HepG2 (cell line): ENCODE data around the gene PTPRU. TPM values are rescaled to one million over a fixed set of nuclear protein-coding genes. Genes with fewer than 3 reads are reported as not detected.

Experiments
- ATAC-seq: fragments of 200-7000 bp; cut with Tn5 transposase; 3 replicates; pipeline ENCODE4 v1.9.1; 2020; ENCODE audit warnings: mild to moderate bottlenecking, moderate library complexity
- BruUV-seq: library from RNA; stranded (reverse); fragments of 400-500 nt; replicated peaks from 2 replicates; lab custom pipeline; 2021; lab: Mats Ljungman, UMichigan
- CTCF ChIA-PET: fragments of 300-600 bp; formaldehyde crosslinking; extraction: SDS; loops from one replicate; lab custom pipeline; 2021; ENCODE audit warnings: low total read pairs, inconsistent platforms, low intra/inter-chr PET ratio; lab: Yijun Ruan, JAX
- POLR2A ChIA-PET: fragments of 350-600 bp; sonication (Branson Sonifier 250); formaldehyde crosslinking; loops from one replicate; lab custom pipeline; 2020; ENCODE audit warnings: antibody characterized with exemption, inconsistent platforms; lab: Yijun Ruan, JAX
- DNase-seq: peaks from one replicate; pipeline ENCODE4 v3.0.0-alpha.2; 2015; ENCODE audit warnings: low spot score
- FAIRE-seq: peaks from 3 replicates; lab custom pipeline; 2011; peaks lifted over from hg19 to GRCh38; lab: Jason Lieb, UNC
- H2AFZ ChIP-seq: one replicate; pipeline ENCODE4 v1.6.1; 2011; ENCODE audit warnings: low read length, inconsistent platforms
- H3K27ac ChIP-seq: fragments of 300-600 bp; 3 replicates; pipeline ENCODE4 v1.8.0; 2011; ENCODE audit warnings: mixed run types, mild to moderate bottlenecking, mixed read lengths, low read length, inconsistent platforms; ENCODE audit not compliant: insufficient read depth; ENCODE audit errors: extremely low read length
- H3K27me3 ChIP-seq, 2 experiments: fragments of 200-600 bp in 1 of 2; 2 replicates in 1 of 2; 3 replicates in 1 of 2; pipeline versions ENCODE4 v1.6.0 to v1.8.0; 2011; ENCODE audit warnings: low read length in 2 of 2, mild to moderate bottlenecking in 2 of 2, moderate library complexity in 2 of 2, inconsistent platforms in 1 of 2; ENCODE audit not compliant: insufficient read depth in 2 of 2, control insufficient read depth in 1 of 2
- H3K36me3 ChIP-seq, 2 experiments: fragments of 200-600 bp in 1 of 2; replicated peaks in 1 of 2; 2 replicates in 1 of 2; 3 replicates in 1 of 2; pipeline versions ENCODE4 v1.5.1 to v1.8.0; 2011; ENCODE audit warnings: low read length in 2 of 2, inconsistent platforms in 1 of 2; ENCODE audit not compliant: insufficient read depth in 2 of 2, control insufficient read depth in 1 of 2
- H3K4me1 ChIP-seq: 2 replicates; pipeline ENCODE4 v1.5.1; 2012; ENCODE audit warnings: low read length, inconsistent platforms; ENCODE audit not compliant: insufficient read depth
- H3K4me2 ChIP-seq: 2 replicates; pipeline ENCODE4 v1.6.0; 2011; ENCODE audit warnings: low read depth, low read length, inconsistent platforms
- H3K4me3 ChIP-seq, 3 experiments: fragments of 200-600 bp in 1 of 3; sonication (generic), shearing (Covaris generic) in 1 of 3; replicated peaks in 1 of 3; 2 replicates each; pipeline ENCODE4 v1.5.1; 2011 to 2016; ENCODE audit warnings: low read length in 3 of 3, inconsistent platforms in 2 of 3, low read depth in 2 of 3, mild to moderate bottlenecking in 2 of 3, control low read depth in 1 of 3, mixed read lengths in 1 of 3; ENCODE audit not compliant: insufficient read depth in 1 of 3
- H3K79me2 ChIP-seq: one replicate; pipeline ENCODE4 v1.6.1; 2011; ENCODE audit warnings: low read length, inconsistent platforms; ENCODE audit not compliant: insufficient read depth
- H3K9ac ChIP-seq: 2 replicates; pipeline ENCODE4 v1.6.0; 2011; ENCODE audit warnings: mild to moderate bottlenecking, low read depth, low read length, inconsistent platforms; ENCODE audit not compliant: insufficient read depth
- H3K9me3 ChIP-seq: 2 replicates; pipeline ENCODE4 v1.5.1; 2012; ENCODE audit warnings: mild to moderate bottlenecking, low read length
- H4K20me1 ChIP-seq: 2 replicates; pipeline ENCODE4 v1.6.0; 2011; ENCODE audit warnings: inconsistent platforms, mild to moderate bottlenecking, low read length, moderate library complexity; ENCODE audit not compliant: insufficient read depth
- IRF9 ChIP-seq: sonication (generic); formaldehyde crosslinking; IDR thresholded peaks from 2 replicates; pipeline ENCODE4 v1.8.0; 2022; ENCODE audit warnings: missing genetic modification reagents, mild to moderate bottlenecking, borderline replicate concordance
- KDM4B ChIP-seq: sonication (generic); formaldehyde crosslinking; IDR thresholded peaks from 2 replicates; pipeline ENCODE4 v1.4.0; 2020; ENCODE audit warnings: missing genetic modification reagents
- KMT2A ChIP-seq: sonication (generic); formaldehyde crosslinking; IDR thresholded peaks from 2 replicates; pipeline ENCODE4 v1.4.0; 2020; ENCODE audit warnings: missing genetic modification reagents
- NFIB ChIP-seq: sonication (generic); formaldehyde crosslinking; IDR thresholded peaks from 2 replicates; pipeline ENCODE4 v1.9.0; 2021; ENCODE audit warnings: missing genetic modification reagents, mild to moderate bottlenecking, borderline replicate concordance
- NFKBIZ ChIP-seq: IDR thresholded peaks from 2 replicates; pipeline ENCODE4 v1.6.1; 2018; ENCODE audit warnings: missing genetic modification reagents, missing compliant biosample characterization
- SCMH1 ChIP-seq: sonication (generic); formaldehyde crosslinking; IDR thresholded peaks from 2 replicates; pipeline ENCODE4 v1.9.0; 2021; ENCODE audit warnings: missing genetic modification reagents, mild to moderate bottlenecking, borderline replicate concordance
- THYN1 ChIP-seq: sonication (generic); formaldehyde crosslinking; IDR thresholded peaks from 2 replicates; pipeline ENCODE4 v1.8.1; 2023; ENCODE audit warnings: low read depth, mild to moderate bottlenecking, moderate library complexity, missing genetic modification reagents, borderline replicate concordance
- ZNF652 ChIP-seq: IDR thresholded peaks from 2 replicates; pipeline ENCODE4 v1.6.1; 2016; ENCODE audit warnings: low read depth, borderline replicate concordance
- ZNF678 ChIP-seq: sonication (generic); formaldehyde crosslinking; IDR thresholded peaks from 2 replicates; pipeline ENCODE4 v1.4.0; 2020; ENCODE audit warnings: mild to moderate bottlenecking, missing genetic modification reagents
- WGBS: methylation state at CpG from one replicate; pipeline ENCODE4 v1.1.6; 2017; ENCODE audit warnings: low lambda C conversion rate; 5-methylcytosine and 5-hydroxymethylcytosine counted together
- in situ Hi-C: cut with HindIII; loops from 2 replicates; pipeline ENCODE4 v1.10.0; 2017; ENCODE audit warnings: low pct_unique_long_range_greater_than_20kb; ENCODE audit not compliant: extremely low pct_ligation_motif_present
- intact Hi-C: fragments of 100-400 bp; cut with micrococcal nuclease; formaldehyde crosslinking; loops from one replicate; pipeline ENCODE4 v1.10.0; 2022; ENCODE audit not compliant: unreplicated experiment
- polyA plus RNA-seq, 8 experiments: library from polyadenylated mRNA; depleted of rRNA in 3 of 8; stranded (reverse) in 7 of 8; unstranded in 1 of 8; fragments of >200 nt; fragmentation: Illumina TruSeq in 4 of 8; extraction: Trizol in 4 of 8; gene quantifications; 2 replicates each; pipeline versions ENCODE4 v1.2.1 to v1.2.3, GENCODE V29; 2011 to 2016; ENCODE audit warnings: low read depth in 4 of 8, missing spikeins in 1 of 8, mixed read lengths in 1 of 8; ENCODE audit not compliant: insufficient read depth in 1 of 8
- total RNA-seq, 5 experiments: library from RNA; depleted of rRNA; stranded (reverse); fragments of >200 nt; fragmentation: Illumina TruSeq; extraction: Trizol; gene quantifications; 2 replicates each; pipeline ENCODE4 v1.2.3, GENCODE V29; 2016; ENCODE audit warnings: low read depth in 1 of 5
- TF ChIP-seq, protein P1 (sequence below): sonication (generic); formaldehyde crosslinking; IDR thresholded peaks from 2 replicates; pipeline ENCODE4 v1.4.0; 2020; ENCODE audit warnings: mild to moderate bottlenecking, missing genetic modification reagents
- TF ChIP-seq, protein P2 (sequence below): sonication (generic); formaldehyde crosslinking; IDR thresholded peaks from 2 replicates; pipeline ENCODE4 v1.8.0; 2022; ENCODE audit warnings: mild to moderate bottlenecking, missing genetic modification reagents
- TF ChIP-seq, protein P3 (sequence below): sonication (generic); formaldehyde crosslinking; IDR thresholded peaks from 2 replicates; pipeline ENCODE4 v1.9.0; 2021; ENCODE audit warnings: mild to moderate bottlenecking, missing genetic modification reagents

Gene PTPRU
- total and polyA plus RNA-seq, 2 of the 13 experiments (the other 11 are each of a cell fraction or from before 2014, with no cell fraction given), result 21.6 to 22.3 TPM

- TF ChIP-seq, protein P1, sequence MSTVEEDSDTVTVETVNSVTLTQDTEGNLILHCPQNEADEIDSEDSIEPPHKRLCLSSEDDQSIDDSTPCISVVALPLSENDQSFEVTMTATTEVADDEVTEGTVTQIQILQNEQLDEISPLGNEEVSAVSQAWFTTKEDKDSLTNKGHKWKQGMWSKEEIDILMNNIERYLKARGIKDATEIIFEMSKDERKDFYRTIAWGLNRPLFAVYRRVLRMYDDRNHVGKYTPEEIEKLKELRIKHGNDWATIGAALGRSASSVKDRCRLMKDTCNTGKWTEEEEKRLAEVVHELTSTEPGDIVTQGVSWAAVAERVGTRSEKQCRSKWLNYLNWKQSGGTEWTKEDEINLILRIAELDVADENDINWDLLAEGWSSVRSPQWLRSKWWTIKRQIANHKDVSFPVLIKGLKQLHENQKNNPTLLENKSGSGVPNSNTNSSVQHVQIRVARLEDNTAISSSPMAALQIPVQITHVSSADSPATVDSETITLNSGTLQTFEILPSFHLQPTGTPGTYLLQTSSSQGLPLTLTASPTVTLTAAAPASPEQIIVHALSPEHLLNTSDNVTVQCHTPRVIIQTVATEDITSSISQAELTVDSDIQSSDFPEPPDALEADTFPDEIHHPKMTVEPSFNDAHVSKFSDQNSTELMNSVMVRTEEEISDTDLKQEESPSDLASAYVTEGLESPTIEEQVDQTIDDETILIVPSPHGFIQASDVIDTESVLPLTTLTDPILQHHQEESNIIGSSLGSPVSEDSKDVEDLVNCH (CRISPR knock-in tag), result no peak
- TF ChIP-seq KMT2A, result no peak
- TF ChIP-seq, protein P2, sequence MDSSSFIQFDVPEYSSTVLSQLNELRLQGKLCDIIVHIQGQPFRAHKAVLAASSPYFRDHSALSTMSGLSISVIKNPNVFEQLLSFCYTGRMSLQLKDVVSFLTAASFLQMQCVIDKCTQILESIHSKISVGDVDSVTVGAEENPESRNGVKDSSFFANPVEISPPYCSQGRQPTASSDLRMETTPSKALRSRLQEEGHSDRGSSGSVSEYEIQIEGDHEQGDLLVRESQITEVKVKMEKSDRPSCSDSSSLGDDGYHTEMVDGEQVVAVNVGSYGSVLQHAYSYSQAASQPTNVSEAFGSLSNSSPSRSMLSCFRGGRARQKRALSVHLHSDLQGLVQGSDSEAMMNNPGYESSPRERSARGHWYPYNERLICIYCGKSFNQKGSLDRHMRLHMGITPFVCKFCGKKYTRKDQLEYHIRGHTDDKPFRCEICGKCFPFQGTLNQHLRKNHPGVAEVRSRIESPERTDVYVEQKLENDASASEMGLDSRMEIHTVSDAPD (CRISPR knock-in tag), result no peak
- no peak for TF ChIP-seq KDM4B (CRISPR knock-in tag)
- TF ChIP-seq NFKBIZ (CRISPR knock-in tag), result no peak
- TF ChIP-seq THYN1 (CRISPR knock-in tag), result no peak
- TF ChIP-seq ZNF652, result no peak
- no peak for TF ChIP-seq ZNF678 (CRISPR knock-in tag)
- no peak for TF ChIP-seq NFIB
These were observed 125.8 kb downstream of the PTPRU start (continued) for GRCh38 chr1:29362116-29362515.

DNA sequence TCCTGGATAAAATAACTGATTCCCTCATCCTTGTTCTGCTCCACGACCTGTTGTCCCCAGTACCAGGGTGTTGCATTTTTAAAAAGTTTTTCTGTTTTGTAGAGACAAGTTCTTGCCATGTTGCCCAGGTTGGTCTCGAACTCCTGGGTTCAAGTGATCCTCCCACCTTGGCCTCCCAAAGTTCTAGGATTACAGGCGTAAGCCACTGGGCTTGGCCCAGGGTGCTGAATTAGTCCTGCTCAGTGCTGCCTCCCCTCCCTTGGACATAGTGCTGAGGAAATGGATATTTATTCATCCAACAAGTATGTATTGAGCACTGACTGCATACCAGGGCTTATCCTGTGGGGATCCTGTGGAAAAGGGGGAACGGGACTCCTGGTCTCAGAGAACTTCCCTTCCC lies 126.4 kb downstream of the PTPRU start:
- H3K36me3 ChIP-seq, result no peaks in the 10 kb centered on the region
- WGBS, result 21% methylated on average over 4 of the region's 4 CpGs
- H3K27me3 ChIP-seq, result peaks cover 3 to 18% of the 10 kb centered on the region in 2 experiments; a peak in 4 of 5 replicates
- no peaks in the 10 kb centered on the region for H3K9me3 ChIP-seq
- POLR2A ChIA-PET, result no interaction called here
- no peak overlapping the region for H3K4me2 ChIP-seq
- ATAC-seq (no peak), FAIRE-seq (no peak), DNase-seq (no peak)
- H2AFZ ChIP-seq, result no peak overlapping the region
- CTCF ChIA-PET, result no interaction called here
- no peak overlapping the region for H3K9ac ChIP-seq
- no TSS peak for BruUV-seq
- no peak overlapping the region for H3K4me3 ChIP-seq
- in situ Hi-C loops (no loop called here), intact Hi-C loops (no loop called here)
- no peaks in the 10 kb centered on the region for H4K20me1 ChIP-seq
- H3K4me1 ChIP-seq, result peaks cover 8% of the 10 kb centered on the region
- H3K79me2 ChIP-seq, result no peaks in the 10 kb centered on the region
- no peak overlapping the region for H3K27ac ChIP-seq
- TF ChIP-seq IRF9 (CRISPR knock-in tag), result no peak
- TF ChIP-seq, protein P3, sequence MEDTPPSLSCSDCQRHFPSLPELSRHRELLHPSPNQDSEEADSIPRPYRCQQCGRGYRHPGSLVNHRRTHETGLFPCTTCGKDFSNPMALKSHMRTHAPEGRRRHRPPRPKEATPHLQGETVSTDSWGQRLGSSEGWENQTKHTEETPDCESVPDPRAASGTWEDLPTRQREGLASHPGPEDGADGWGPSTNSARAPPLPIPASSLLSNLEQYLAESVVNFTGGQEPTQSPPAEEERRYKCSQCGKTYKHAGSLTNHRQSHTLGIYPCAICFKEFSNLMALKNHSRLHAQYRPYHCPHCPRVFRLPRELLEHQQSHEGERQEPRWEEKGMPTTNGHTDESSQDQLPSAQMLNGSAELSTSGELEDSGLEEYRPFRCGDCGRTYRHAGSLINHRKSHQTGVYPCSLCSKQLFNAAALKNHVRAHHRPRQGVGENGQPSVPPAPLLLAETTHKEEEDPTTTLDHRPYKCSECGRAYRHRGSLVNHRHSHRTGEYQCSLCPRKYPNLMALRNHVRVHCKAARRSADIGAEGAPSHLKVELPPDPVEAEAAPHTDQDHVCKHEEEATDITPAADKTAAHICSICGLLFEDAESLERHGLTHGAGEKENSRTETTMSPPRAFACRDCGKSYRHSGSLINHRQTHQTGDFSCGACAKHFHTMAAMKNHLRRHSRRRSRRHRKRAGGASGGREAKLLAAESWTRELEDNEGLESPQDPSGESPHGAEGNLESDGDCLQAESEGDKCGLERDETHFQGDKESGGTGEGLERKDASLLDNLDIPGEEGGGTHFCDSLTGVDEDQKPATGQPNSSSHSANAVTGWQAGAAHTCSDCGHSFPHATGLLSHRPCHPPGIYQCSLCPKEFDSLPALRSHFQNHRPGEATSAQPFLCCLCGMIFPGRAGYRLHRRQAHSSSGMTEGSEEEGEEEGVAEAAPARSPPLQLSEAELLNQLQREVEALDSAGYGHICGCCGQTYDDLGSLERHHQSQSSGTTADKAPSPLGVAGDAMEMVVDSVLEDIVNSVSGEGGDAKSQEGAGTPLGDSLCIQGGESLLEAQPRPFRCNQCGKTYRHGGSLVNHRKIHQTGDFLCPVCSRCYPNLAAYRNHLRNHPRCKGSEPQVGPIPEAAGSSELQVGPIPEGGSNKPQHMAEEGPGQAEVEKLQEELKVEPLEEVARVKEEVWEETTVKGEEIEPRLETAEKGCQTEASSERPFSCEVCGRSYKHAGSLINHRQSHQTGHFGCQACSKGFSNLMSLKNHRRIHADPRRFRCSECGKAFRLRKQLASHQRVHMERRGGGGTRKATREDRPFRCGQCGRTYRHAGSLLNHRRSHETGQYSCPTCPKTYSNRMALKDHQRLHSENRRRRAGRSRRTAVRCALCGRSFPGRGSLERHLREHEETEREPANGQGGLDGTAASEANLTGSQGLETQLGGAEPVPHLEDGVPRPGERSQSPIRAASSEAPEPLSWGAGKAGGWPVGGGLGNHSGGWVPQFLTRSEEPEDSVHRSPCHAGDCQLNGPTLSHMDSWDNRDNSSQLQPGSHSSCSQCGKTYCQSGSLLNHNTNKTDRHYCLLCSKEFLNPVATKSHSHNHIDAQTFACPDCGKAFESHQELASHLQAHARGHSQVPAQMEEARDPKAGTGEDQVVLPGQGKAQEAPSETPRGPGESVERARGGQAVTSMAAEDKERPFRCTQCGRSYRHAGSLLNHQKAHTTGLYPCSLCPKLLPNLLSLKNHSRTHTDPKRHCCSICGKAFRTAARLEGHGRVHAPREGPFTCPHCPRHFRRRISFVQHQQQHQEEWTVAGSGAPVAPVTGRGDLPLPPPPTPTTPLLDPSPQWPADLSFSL (CRISPR knock-in tag), result no peak
- TF ChIP-seq SCMH1 (CRISPR knock-in tag), result no peak
